GM23338 (cell line): Measurements from ENCODE around the gene PMAIP1. TPM values are rescaled to one million over a fixed set of nuclear protein-coding genes. Genes with fewer than 3 reads are reported as not detected.
A peak's percentile ranks its signal among the peaks of the same experiment; 100 is the strongest.

ENCODE experiments used
- ATAC-seq: fragments of 200-7000 bp; cut with Tn5 transposase; 3 replicates; pipeline ENCODE4 v1.9.1; 2020
- DNase-seq: peaks from one replicate; pipeline ENCODE4 v3.0.0-alpha.2; 2015; ENCODE audit warnings: low spot score
- H2AFZ ChIP-seq: fragments of 200-600 bp; sonication (generic); 2 replicates; pipeline ENCODE4 v1.8.0; 2016; ENCODE audit warnings: antibody characterized with exemption, mild to moderate bottlenecking, moderate library complexity
- H3F3A ChIP-seq: fragments of 200-600 bp; sonication (generic); replicated peaks from 2 replicates; pipeline ENCODE4 v1.8.0; 2017; ENCODE audit warnings: antibody characterized with exemption, mixed run types, low read depth
- H3K27ac ChIP-seq: fragments of 200-600 bp; sonication (generic); 2 replicates; pipeline ENCODE4 v1.6.1; 2016; ENCODE audit warnings: low read depth
- H3K27me3 ChIP-seq: fragments of 200-600 bp; sonication (generic); 2 replicates; pipeline ENCODE4 v1.8.0; 2016; ENCODE audit warnings: mild to moderate bottlenecking, mixed run types, moderate library complexity; ENCODE audit not compliant: insufficient read depth
- H3K36me3 ChIP-seq: fragments of 200-600 bp; sonication (generic); 2 replicates; pipeline ENCODE4 v1.8.0; 2016; ENCODE audit warnings: mild to moderate bottlenecking; ENCODE audit not compliant: insufficient read depth
- H3K4me1 ChIP-seq: fragments of 200-600 bp; sonication (generic); 2 replicates; pipeline ENCODE4 v1.8.0; 2016; ENCODE audit warnings: mild to moderate bottlenecking, moderate library complexity; ENCODE audit not compliant: insufficient read depth
- H3K4me2 ChIP-seq: fragments of 200-600 bp; sonication (generic); 2 replicates; pipeline ENCODE4 v1.7.1; 2017; ENCODE audit warnings: mixed run types
- H3K4me3 ChIP-seq: fragments of 200-600 bp; sonication (generic); 2 replicates; pipeline ENCODE4 v1.6.1; 2016; ENCODE audit warnings: mixed run types
- H3K79me2 ChIP-seq: fragments of 200-600 bp; sonication (generic); replicated peaks from 2 replicates; pipeline ENCODE4 v1.8.0; 2017; ENCODE audit warnings: mild to moderate bottlenecking; ENCODE audit not compliant: insufficient read depth
- H3K9me2 ChIP-seq: fragments of 200-600 bp; sonication (generic); 2 replicates; pipeline ENCODE4 v1.8.0; 2017; ENCODE audit not compliant: insufficient read depth
- H4K20me1 ChIP-seq: fragments of 200-600 bp; sonication (generic); replicated peaks from 2 replicates; pipeline ENCODE4 v1.8.0; 2017; ENCODE audit warnings: mild to moderate bottlenecking; ENCODE audit not compliant: insufficient read depth
- H3K27ac Mint-ChIP-seq: 2 replicates; pipeline ENCODE4 v1.8.0; 2020; ENCODE audit warnings: inconsistent platforms, mild to moderate bottlenecking, moderate library complexity, mixed read lengths
- H3K27me3 Mint-ChIP-seq: 3 replicates; pipeline ENCODE4 v1.8.0; 2022; ENCODE audit warnings: low read depth, mild to moderate bottlenecking, moderate library complexity, mixed read lengths, inconsistent platforms; ENCODE audit not compliant: insufficient read depth, poor library complexity
- H3K36me3 Mint-ChIP-seq: 3 replicates; pipeline ENCODE4 v1.8.0; 2021; ENCODE audit warnings: low read depth, mild to moderate bottlenecking, inconsistent platforms, moderate library complexity, mixed read lengths
- H3K4me1 Mint-ChIP-seq: 3 replicates; pipeline ENCODE4 v1.8.0; 2020; ENCODE audit warnings: mild to moderate bottlenecking, inconsistent platforms, mixed read lengths
- H3K4me3 Mint-ChIP-seq: 3 replicates; pipeline ENCODE4 v1.8.0; 2021; ENCODE audit warnings: moderate library complexity, mild to moderate bottlenecking, inconsistent platforms, mixed read lengths
- H3K9me3 Mint-ChIP-seq: 3 replicates; pipeline ENCODE4 v1.8.0; 2020; ENCODE audit warnings: moderate library complexity, mild to moderate bottlenecking, inconsistent platforms, mixed read lengths
- CREB1 ChIP-seq: fragments of 250-450 bp; sonication (Bioruptor Pico); IDR thresholded peaks from 2 replicates; pipeline ENCODE4 v1.5.0; 2020; ENCODE audit warnings: low read depth, mild to moderate bottlenecking, moderate library complexity
- CTCF ChIP-seq, 2 experiments: fragments of 200-600 bp in 1 of 2; sonication (generic) in 1 of 2; conservative IDR thresholded peaks; 2 replicates each; pipeline versions ENCODE4 v1.5.1 to v1.6.1; 2016 to 2017; ENCODE audit warnings: antibody characterized with exemption in 2 of 2, low read depth in 2 of 2, mild to moderate bottlenecking in 2 of 2, moderate library complexity in 1 of 2
- ETS1 ChIP-seq: IDR thresholded peaks from 2 replicates; pipeline ENCODE4 v1.6.1; 2016; ENCODE audit warnings: antibody characterized with exemption
- EZH2 ChIP-seq: fragments of 200-600 bp; sonication (generic); IDR thresholded peaks from one replicate; pipeline ENCODE4 v1.8.0; 2017; ENCODE audit warnings: antibody characterized with exemption, mild to moderate bottlenecking, low read depth; ENCODE audit not compliant: unreplicated experiment
- EZH2phosphoT487 ChIP-seq: fragments of 200-600 bp; sonication (generic); IDR thresholded peaks from one replicate; pipeline ENCODE4 v1.8.1; 2018; ENCODE audit warnings: antibody characterized with exemption; ENCODE audit not compliant: unreplicated experiment
- JUNB ChIP-seq: IDR thresholded peaks from one replicate; pipeline ENCODE4 v1.6.1; 2016; ENCODE audit warnings: antibody characterized with exemption; ENCODE audit not compliant: unreplicated experiment
- NANOG ChIP-seq: IDR thresholded peaks from 2 replicates; pipeline ENCODE4 v1.6.1; 2016; ENCODE audit warnings: antibody characterized with exemption, borderline replicate concordance
- POLR2AphosphoS5 ChIP-seq: IDR thresholded peaks from 2 replicates; pipeline ENCODE4 v1.6.1; 2016; ENCODE audit warnings: antibody characterized with exemption, low read depth
- REST ChIP-seq: IDR thresholded peaks from one replicate; pipeline ENCODE4 v1.6.1; 2018; ENCODE audit warnings: antibody characterized with exemption; ENCODE audit not compliant: unreplicated experiment
- STAT1 ChIP-seq: IDR thresholded peaks from one replicate; pipeline ENCODE4 v1.6.1; 2016; ENCODE audit warnings: antibody characterized with exemption; ENCODE audit not compliant: unreplicated experiment
- ZNF114 ChIP-seq: fragments of 250-450 bp; sonication (Bioruptor Pico); IDR thresholded peaks from 2 replicates; pipeline ENCODE4 v1.5.0; 2020; ENCODE audit warnings: mild to moderate bottlenecking, moderate library complexity
- ZNF331 ChIP-seq: fragments of 250-450 bp; sonication (Bioruptor Pico); IDR thresholded peaks from 2 replicates; pipeline ENCODE4 v1.5.0; 2020; ENCODE audit warnings: low read depth, mild to moderate bottlenecking, moderate library complexity
- ZNF462 ChIP-seq: fragments of 250-450 bp; sonication (Bioruptor Pico); IDR thresholded peaks from 2 replicates; pipeline ENCODE4 v1.5.0; 2020; ENCODE audit warnings: mild to moderate bottlenecking, moderate library complexity
- polyA plus RNA-seq: library from polyadenylated mRNA; unstranded; fragments of >200 nt; fragmentation: Nextera tagmentation; extraction: Ambion mirVana; gene quantifications from 2 replicates; pipeline ENCODE4 v1.2.1, GENCODE V29; 2016
- total RNA-seq: library from RNA; depleted of rRNA; stranded (reverse); fragments of >200 nt; shearing (Covaris generic); gene quantifications from 2 replicates; pipeline ENCODE4 v1.2.3, GENCODE V29; 2014

Gene PMAIP1
- total and polyA plus RNA-seq, 2 experiments from 2014 or later: 156 to 296 TPM

GRCh38 chr18:59871711-59872362, 28.0 kb upstream of the PMAIP1 start (continued):
- no peak for TF ChIP-seq ZNF114 (CRISPR knock-in tag)

- peak overlapping the region; percentile 75 for H2AFZ ChIP-seq
These were observed 26.2 kb upstream of the PMAIP1 start for GRCh38 chr18:59873641-59874040.

More at GRCh38 chr18:59873641-59874040, 26.2 kb upstream of the PMAIP1 start:
- H3K36me3 Mint-ChIP-seq: no peaks in the 10 kb centered on the region
- H3K36me3 ChIP-seq: no peaks in the 10 kb centered on the region
- H3K79me2 ChIP-seq: no peaks in the 10 kb centered on the region
- no peaks in the 10 kb centered on the region for H3K9me2 ChIP-seq
- no peak overlapping the region for H3K4me3 Mint-ChIP-seq
- TF ChIP-seq EZH2phosphoT487: no peak
- no peak for TF ChIP-seq EZH2
- TF ChIP-seq REST: no peak
- no peak for TF ChIP-seq ZNF331 (CRISPR knock-in tag)
- TF ChIP-seq STAT1: no peak
- no peak for TF ChIP-seq POLR2AphosphoS5
- TF ChIP-seq ZNF114 (CRISPR knock-in tag): no peak
- TF ChIP-seq ETS1: no peak
- no peak for TF ChIP-seq CTCF (conservative IDR thresholded peaks at IDR 0.05; ENCODE audit: low read depth in 2 of 2)
- no peak for TF ChIP-seq NANOG
- TF ChIP-seq CREB1 (CRISPR knock-in tag): no peak
- no peak for TF ChIP-seq JUNB
- no peak for TF ChIP-seq ZNF462
- no peak overlapping the region; the same call in 1 of the 2 replicates for H3K4me2 ChIP-seq
- 0 out of 2 replicates have a peak overlapping the region, but pooled peaks have one; percentile 76 for H3K27ac ChIP-seq
- no peaks in the 10 kb centered on the region for H3F3A ChIP-seq
- DNase-seq: no peak
- H3K9me3 Mint-ChIP-seq: no peaks in the 10 kb centered on the region
- no peak overlapping the region for H3K27ac Mint-ChIP-seq
- H3K4me1 Mint-ChIP-seq: peaks cover 32% of the 10 kb centered on the region
- no peaks in the 10 kb centered on the region for H3K27me3 Mint-ChIP-seq
- H3K4me3 ChIP-seq: no peak overlapping the region
- H3K27me3 ChIP-seq: no peaks in the 10 kb centered on the region
- no peaks in the 10 kb centered on the region for H4K20me1 ChIP-seq
- peaks cover 38% of the 10 kb centered on the region for H3K4me1 ChIP-seq
- no peak for ATAC-seq
